ENCODE measurements around the gene BET1.

GRCh38 chr7:93948106-93948505 is 56.0 kb downstream of the BET1 start:
- TF ChIP-seq PHF8 (IDR thresholded peaks at IDR 0.05; ENCODE audit: borderline replicate concordance, low read depth): no peak
- TF ChIP-seq RFX5 (IDR thresholded peaks at IDR 0.05): no peak
- TF ChIP-seq EP300 (IDR thresholded peaks at IDR 0.05): no peak
- TF ChIP-seq, protein P1, sequence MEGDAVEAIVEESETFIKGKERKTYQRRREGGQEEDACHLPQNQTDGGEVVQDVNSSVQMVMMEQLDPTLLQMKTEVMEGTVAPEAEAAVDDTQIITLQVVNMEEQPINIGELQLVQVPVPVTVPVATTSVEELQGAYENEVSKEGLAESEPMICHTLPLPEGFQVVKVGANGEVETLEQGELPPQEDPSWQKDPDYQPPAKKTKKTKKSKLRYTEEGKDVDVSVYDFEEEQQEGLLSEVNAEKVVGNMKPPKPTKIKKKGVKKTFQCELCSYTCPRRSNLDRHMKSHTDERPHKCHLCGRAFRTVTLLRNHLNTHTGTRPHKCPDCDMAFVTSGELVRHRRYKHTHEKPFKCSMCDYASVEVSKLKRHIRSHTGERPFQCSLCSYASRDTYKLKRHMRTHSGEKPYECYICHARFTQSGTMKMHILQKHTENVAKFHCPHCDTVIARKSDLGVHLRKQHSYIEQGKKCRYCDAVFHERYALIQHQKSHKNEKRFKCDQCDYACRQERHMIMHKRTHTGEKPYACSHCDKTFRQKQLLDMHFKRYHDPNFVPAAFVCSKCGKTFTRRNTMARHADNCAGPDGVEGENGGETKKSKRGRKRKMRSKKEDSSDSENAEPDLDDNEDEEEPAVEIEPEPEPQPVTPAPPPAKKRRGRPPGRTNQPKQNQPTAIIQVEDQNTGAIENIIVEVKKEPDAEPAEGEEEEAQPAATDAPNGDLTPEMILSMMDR (IDR thresholded peaks at IDR 0.05): no peak
- no peak for TF ChIP-seq KDM1A (IDR thresholded peaks at IDR 0.05; ENCODE audit: low read depth)

Data from A549 (cell line).